GM20000 (cell line): ENCODE measurements around the gene COA1.
"Not testable (repeated sequence)": the region's sequence is repeated elsewhere in the genome, so short reads cannot be mapped to it uniquely, and the experiment has no call there.

Experiments used
- DNase-seq: peaks from one replicate; pipeline ENCODE4 v3.0.0; 2012; ENCODE audit warnings: low spot score
- CTCF ChIP-seq: IDR thresholded peaks from 2 replicates; pipeline ENCODE4 v1.5.1; 2012; ENCODE audit warnings: mild to moderate bottlenecking, control low read depth; ENCODE audit errors: extremely low read depth, missing control alignments

The COA1 gene

GRCh38 chr7:43729214-43729923 lies at the start of gene COA1:
Gene COA1 (minus strand): TSS chr7:43729523. CDS start chr7:43648614, 80,909 bp downstream.
- peak; percentile 71 for DNase-seq
- TF ChIP-seq CTCF, result no peak

- DNase-seq, result not testable (repeated sequence)
Observed at GRCh38 chr7:43778293-43779044, 49.1 kb upstream of the COA1 start.

GRCh38 chr7:43775255-43775654 lies 45.9 kb upstream of the COA1 start:
- DNase-seq, result not testable (repeated sequence)

GRCh38 chr7:43773268-43773667 lies 43.9 kb upstream of the COA1 start:
- not testable (repeated sequence) for DNase-seq

GRCh38 chr7:43771573-43771972 lies 42.2 kb upstream of the COA1 start:
- TF ChIP-seq CTCF, result no peak

GRCh38 chr7:43771128-43771527 lies 41.8 kb upstream of the COA1 start:
- TF ChIP-seq CTCF, result no peak
- no peak for DNase-seq

More at GRCh38 chr7:43771573-43771972, 42.2 kb upstream of the COA1 start:
- DNase-seq, result no peak

GRCh38 chr7:43769791-43770465 lies 40.6 kb upstream of the COA1 start:
- DNase-seq, result no peak
- no peak for TF ChIP-seq CTCF

GRCh38 chr7:43769281-43769680 lies 40.0 kb upstream of the COA1 start:
- DNase-seq, result no peak
- no peak for TF ChIP-seq CTCF

- DNase-seq, result no peak
- TF ChIP-seq CTCF, result no peak
Observed at GRCh38 chr7:43768887-43769272, 39.6 kb upstream of the COA1 start.
